ENCODE results near the gene HINT2. TPM values are rescaled to one million over a fixed set of nuclear protein-coding genes. Genes with fewer than 3 reads are reported as not detected.

The HINT2 gene
- total RNA-seq, 1 experiment from 2014 or later: 21.3 TPM

GRCh38 chr9:35845824-35846771, 31.3 kb upstream of the HINT2 start:
- Histone ChIP-seq H3K27ac (no peak overlapping the region), H3K4me3 (no peak overlapping the region), H3K9me3 (replicated peaks) (no peaks in the 10 kb centered on the region), H3K27me3 (no peaks in the 10 kb centered on the region), H3K4me1 (peaks cover 7% of the 10 kb centered on the region), H3K36me3 (no peaks in the 10 kb centered on the region)
- DNase-seq: no peak

GRCh38 chr9:35844628-35845270, 29.9 kb upstream of the HINT2 start:
- Histone ChIP-seq H3K36me3 (no peaks in the 10 kb centered on the region), H3K27me3 (no peaks in the 10 kb centered on the region), H3K4me3 (no peak overlapping the region), H3K9me3 (replicated peaks) (no peaks in the 10 kb centered on the region), H3K4me1 (peaks cover 7% of the 10 kb centered on the region), H3K27ac (no peak overlapping the region)
- no peak for DNase-seq

- Histone ChIP-seq H3K4me1 (peaks cover 4% of the 10 kb centered on the region), H3K27me3 (no peaks in the 10 kb centered on the region), H3K4me3 (no peak overlapping the region), H3K9me3 (replicated peaks) (no peaks in the 10 kb centered on the region), H3K36me3 (no peaks in the 10 kb centered on the region), H3K27ac (no peak overlapping the region)
- no peak for DNase-seq
Measured at GRCh38 chr9:35842795-35843194, 28.0 kb upstream of the HINT2 start.

- no peak overlapping the region for H3K27ac ChIP-seq
- DNase-seq: no peak
- H3K27me3 ChIP-seq: no peaks in the 10 kb centered on the region
- H3K9me3 ChIP-seq (replicated peaks): no peaks in the 10 kb centered on the region
- no peaks in the 10 kb centered on the region for H3K36me3 ChIP-seq
- H3K4me1 ChIP-seq: no peaks in the 10 kb centered on the region; the same call in 1 of the 2 replicates
- no peak overlapping the region for H3K4me3 ChIP-seq
Measured at GRCh38 chr9:35842020-35842745, 27.3 kb upstream of the HINT2 start.

GRCh38 chr9:35841645-35841900, 26.7 kb upstream of the HINT2 start:
- Histone ChIP-seq H3K27ac (no peak overlapping the region), H3K36me3 (no peaks in the 10 kb centered on the region), H3K4me1 (no peaks in the 10 kb centered on the region), H3K9me3 (replicated peaks) (no peaks in the 10 kb centered on the region), H3K27me3 (no peaks in the 10 kb centered on the region), H3K4me3 (no peak overlapping the region)
- DNase-seq: no peak

- H3K4me3 ChIP-seq: no peak overlapping the region
- H3K9me3 ChIP-seq (replicated peaks): no peaks in the 10 kb centered on the region
- no peaks in the 10 kb centered on the region for H3K4me1 ChIP-seq
- H3K36me3 ChIP-seq: no peaks in the 10 kb centered on the region
- no peaks in the 10 kb centered on the region for H3K27me3 ChIP-seq
- no peak overlapping the region for H3K27ac ChIP-seq
- DNase-seq: no peak
Measured at GRCh38 chr9:35840881-35841644, 26.2 kb upstream of the HINT2 start.

GRCh38 chr9:35839926-35840325, 25.1 kb upstream of the HINT2 start:
- no peaks in the 10 kb centered on the region for H3K36me3 ChIP-seq

GRCh38 chr9:35836595-35836994, 21.8 kb upstream of the HINT2 start:
- Histone ChIP-seq H3K4me1 (no peaks in the 10 kb centered on the region), H3K36me3 (no peaks in the 10 kb centered on the region), H3K9me3 (replicated peaks) (no peaks in the 10 kb centered on the region), H3K4me3 (no peak overlapping the region), H3K27me3 (no peaks in the 10 kb centered on the region), H3K27ac (no peak overlapping the region)
- DNase-seq: no peak

More at GRCh38 chr9:35839926-35840325, 25.1 kb upstream of the HINT2 start:
- Histone ChIP-seq H3K27ac (no peak overlapping the region), H3K9me3 (replicated peaks) (no peaks in the 10 kb centered on the region), H3K4me3 (no peak overlapping the region), H3K4me1 (no peaks in the 10 kb centered on the region), H3K27me3 (no peaks in the 10 kb centered on the region)
- no peak for DNase-seq

- Histone ChIP-seq H3K27me3 (no peaks in the 10 kb centered on the region), H3K4me3 (no peak overlapping the region), H3K27ac (no peak overlapping the region), H3K36me3 (no peaks in the 10 kb centered on the region), H3K4me1 (no peaks in the 10 kb centered on the region), H3K9me3 (replicated peaks) (no peaks in the 10 kb centered on the region)
- no peak for DNase-seq
Measured at GRCh38 chr9:35835766-35836165, 20.9 kb upstream of the HINT2 start.

- no peak overlapping the region for H3K4me3 ChIP-seq
Measured at GRCh38 chr9:35835216-35835632, 20.4 kb upstream of the HINT2 start.

GRCh38 chr9:35834260-35835215, 19.7 kb upstream of the HINT2 start:
- H3K27ac ChIP-seq: no peak overlapping the region
- H3K36me3 ChIP-seq: no peaks in the 10 kb centered on the region
- peaks cover 3% of the 10 kb centered on the region; the same call in 1 of the 2 replicates for H3K4me1 ChIP-seq
- H3K9me3 ChIP-seq (replicated peaks): no peaks in the 10 kb centered on the region
- no peaks in the 10 kb centered on the region for H3K27me3 ChIP-seq
- DNase-seq: no peak
- H3K4me3 ChIP-seq: no peak overlapping the region

More at GRCh38 chr9:35835216-35835632, 20.4 kb upstream of the HINT2 start:
- DNase-seq: no peak
- H3K4me1 ChIP-seq: no peaks in the 10 kb centered on the region
- no peaks in the 10 kb centered on the region for H3K27me3 ChIP-seq
- H3K36me3 ChIP-seq: no peaks in the 10 kb centered on the region
- H3K27ac ChIP-seq: no peak overlapping the region
- H3K9me3 ChIP-seq (replicated peaks): no peaks in the 10 kb centered on the region

GRCh38 chr9:35832814-35833213, 18.0 kb upstream of the HINT2 start:
- DNase-seq: no peak
- no peaks in the 10 kb centered on the region for H3K9me3 ChIP-seq (replicated peaks)
- peaks cover 8% of the 10 kb centered on the region for H3K4me1 ChIP-seq
- H3K27me3 ChIP-seq: no peaks in the 10 kb centered on the region
- H3K4me3 ChIP-seq: no peak overlapping the region
- no peak overlapping the region for H3K27ac ChIP-seq
- H3K36me3 ChIP-seq: no peaks in the 10 kb centered on the region

GRCh38 chr9:35831040-35831439, 16.2 kb upstream of the HINT2 start:
- Histone ChIP-seq H3K9me3 (replicated peaks) (no peaks in the 10 kb centered on the region), H3K27ac (no peak overlapping the region), H3K4me1 (peaks cover 15% of the 10 kb centered on the region), H3K27me3 (no peaks in the 10 kb centered on the region), H3K36me3 (no peaks in the 10 kb centered on the region), H3K4me3 (no peak overlapping the region)
- no peak for DNase-seq

- Histone ChIP-seq H3K9me3 (replicated peaks) (no peaks in the 10 kb centered on the region), H3K36me3 (no peaks in the 10 kb centered on the region), H3K27ac (no peak overlapping the region; the same call in 1 of the 2 replicates), H3K4me3 (peak overlapping the region; percentile 90), H3K4me1 (peaks cover 15% of the 10 kb centered on the region), H3K27me3 (no peaks in the 10 kb centered on the region)
- no peak for DNase-seq
Measured at GRCh38 chr9:35829764-35830096, 14.9 kb upstream of the HINT2 start.

Measured in SJCRH30 (cell line).